ENCODE measurements around the gene MYRF. TPM values are rescaled to one million over a fixed set of nuclear protein-coding genes. Genes with fewer than 3 reads are reported as not detected.

MYRF gene
- total and polyA plus RNA-seq, 2 donors from 2014 or later, result 6.0 to 36.3 TPM

GRCh38 chr11:61820174-61820573 lies 67.7 kb downstream of the MYRF start:
- no peak overlapping the region for H3K4me3 ChIP-seq (ENCODE audit: low read length in 3 of 3)
- DNase-seq (no peak), FAIRE-seq (no peak)
- no peaks in the 10 kb centered on the region for H3K9me3 ChIP-seq (ENCODE audit: control insufficient read depth in 2 of 3, insufficient read depth in 1 of 3, low read length in 3 of 3)
- no peak overlapping the region for H3K27ac ChIP-seq (ENCODE audit: low read depth in 2 of 2, low read length in 2 of 2)
- no peak overlapping the region for H3K9ac ChIP-seq (ENCODE audit: low read length in 3 of 3)
- peaks cover 0 to 8% (median 0%) of the 10 kb centered on the region in 3 donors for H3K4me1 ChIP-seq (ENCODE audit: control insufficient read depth in 2 of 3, insufficient read depth in 2 of 3, low read depth in 1 of 3, low read length in 3 of 3)
- H3K27me3 ChIP-seq (ENCODE audit: control insufficient read depth, insufficient read depth, low read length), result no peaks in the 10 kb centered on the region
- intact Hi-C loops (cut with DNase I), result no loop called here
- TF ChIP-seq CTCF (IDR thresholded peaks at IDR 0.05; ENCODE audit: borderline replicate concordance, extremely low read depth, insufficient read depth), result no peak
- H3K36me3 ChIP-seq (ENCODE audit: control insufficient read depth in 2 of 3, insufficient read depth in 3 of 3, low read length in 3 of 3), result no peaks in the 10 kb centered on the region

- H3K9ac ChIP-seq (ENCODE audit: low read length in 3 of 3), result peak overlapping the region in 2 of 3 donors; percentile 12 to 46
- peak in 2 of 5 donors; percentile 74 to 75 for DNase-seq
Measured at GRCh38 chr11:61826930-61827570, 74.6 kb downstream of the MYRF start.

GRCh38 chr11:61827571-61828378 lies 75.3 kb downstream of the MYRF start, which contains the start of gene FADS2:
Gene FADS2, plus strand, starts transcription at chr11:61828300. Its CDS starts 91 bp downstream, at chr11:61828391.
- H3K9me3 ChIP-seq (ENCODE audit: control insufficient read depth in 2 of 3, insufficient read depth in 1 of 3, low read length in 3 of 3), result no peaks in the 10 kb centered on the region
- DNase-seq, result peak; percentile 97 to 98 (median 98)
- no peak for FAIRE-seq
- TF ChIP-seq CTCF (IDR thresholded peaks at IDR 0.05; ENCODE audit: borderline replicate concordance, extremely low read depth, insufficient read depth), result no peak
- intact Hi-C loops (cut with DNase I), result no loop called here
- H3K4me1 ChIP-seq (ENCODE audit: control insufficient read depth in 2 of 3, insufficient read depth in 2 of 3, low read depth in 1 of 3, low read length in 3 of 3), result peaks cover 0 to 25% (median 20%) of the 10 kb centered on the region in 3 donors
- H3K9ac ChIP-seq (ENCODE audit: low read length in 3 of 3), result peak within 1 kb of the TSS in 2 of 3 donors; percentile 41 to 55
- H3K27me3 ChIP-seq (ENCODE audit: control insufficient read depth, insufficient read depth, low read length), result no peaks in the 10 kb centered on the region
- H3K27ac ChIP-seq (ENCODE audit: low read depth in 2 of 2, low read length in 2 of 2), result peak within 1 kb of the TSS; percentile 58 to 80
- peak within 1 kb of the TSS; percentile 57 to 69 (median 63) for H3K4me3 ChIP-seq (ENCODE audit: low read length in 3 of 3)
- no peaks in the 10 kb centered on the region for H3K36me3 ChIP-seq (ENCODE audit: control insufficient read depth in 2 of 3, insufficient read depth in 3 of 3, low read length in 3 of 3)

More at GRCh38 chr11:61826930-61827570, 74.6 kb downstream of the MYRF start:
- H3K4me3 ChIP-seq (ENCODE audit: low read length in 3 of 3), result peak overlapping the region in 2 of 3 donors; percentile 21 to 69
- TF ChIP-seq CTCF (IDR thresholded peaks at IDR 0.05; ENCODE audit: borderline replicate concordance, extremely low read depth, insufficient read depth), result no peak
- intact Hi-C loops (cut with DNase I), result no loop called here
- H3K27me3 ChIP-seq (ENCODE audit: control insufficient read depth, insufficient read depth, low read length), result no peaks in the 10 kb centered on the region
- H3K4me1 ChIP-seq (ENCODE audit: control insufficient read depth in 2 of 3, insufficient read depth in 2 of 3, low read depth in 1 of 3, low read length in 3 of 3), result peaks cover 0 to 25% (median 20%) of the 10 kb centered on the region in 3 donors
- FAIRE-seq, result no peak
- H3K36me3 ChIP-seq (ENCODE audit: control insufficient read depth in 2 of 3, insufficient read depth in 3 of 3, low read length in 3 of 3), result no peaks in the 10 kb centered on the region
- no peaks in the 10 kb centered on the region for H3K9me3 ChIP-seq (ENCODE audit: control insufficient read depth in 2 of 3, insufficient read depth in 1 of 3, low read length in 3 of 3)
- H3K27ac ChIP-seq (ENCODE audit: low read depth in 2 of 2, low read length in 2 of 2), result no peak overlapping the region
